IPS-18a (cell line): ENCODE results near the gene CDK10.
"Not testable (repeated sequence)": the region's sequence is repeated elsewhere in the genome, so short reads cannot be mapped to it uniquely, and the experiment has no call there.

Experiments used
- H3K27ac ChIP-seq: one replicate; pipeline ENCODE4 v1.5.1; 2013; ENCODE audit warnings: low read length
- H3K27me3 ChIP-seq: one replicate; pipeline ENCODE4 v1.6.1; 2013; ENCODE audit warnings: mild to moderate bottlenecking, low read length; ENCODE audit not compliant: control insufficient read depth, insufficient read depth
- H3K36me3 ChIP-seq: one replicate; pipeline ENCODE4 v1.6.1; 2013; ENCODE audit warnings: low read depth, low read length; ENCODE audit not compliant: control insufficient read depth
- H3K4me1 ChIP-seq: one replicate; pipeline ENCODE4 v1.6.1; 2013; ENCODE audit warnings: low read depth, low read length; ENCODE audit not compliant: control insufficient read depth
- H3K4me3 ChIP-seq: one replicate; pipeline ENCODE4 v1.5.1; 2013; ENCODE audit warnings: low read length
- H3K9ac ChIP-seq: one replicate; pipeline ENCODE4 v1.6.1; 2013; ENCODE audit warnings: mild to moderate bottlenecking, low read length, moderate library complexity
- H3K9me3 ChIP-seq: one replicate; pipeline ENCODE4 v1.6.1; 2013; ENCODE audit warnings: low read depth, low read length; ENCODE audit not compliant: control insufficient read depth

Gene CDK10

GRCh38 chr16:89653656-89654295, 32.7 kb upstream of the CDK10 start:
- Histone ChIP-seq H3K9ac (no peak overlapping the region), H3K4me3 (no peak overlapping the region)

GRCh38 chr16:89655062-89655643, 31.3 kb upstream of the CDK10 start:
- Histone ChIP-seq H3K27ac (no peak overlapping the region), H3K4me1 (peaks cover 5% of the 10 kb centered on the region), H3K9ac (no peak overlapping the region), H3K9me3 (no peaks in the 10 kb centered on the region), H3K4me3 (no peak overlapping the region), H3K36me3 (peaks cover 7% of the 10 kb centered on the region), H3K27me3 (no peaks in the 10 kb centered on the region)

More at GRCh38 chr16:89653656-89654295, 32.7 kb upstream of the CDK10 start:
- H3K9me3 ChIP-seq: no peaks in the 10 kb centered on the region
- H3K27me3 ChIP-seq: no peaks in the 10 kb centered on the region
- peaks cover 5% of the 10 kb centered on the region for H3K4me1 ChIP-seq
- H3K36me3 ChIP-seq: peaks cover 4% of the 10 kb centered on the region
- H3K27ac ChIP-seq: no peak overlapping the region

- Histone ChIP-seq H3K27me3 (no peaks in the 10 kb centered on the region), H3K27ac (no peak overlapping the region), H3K9me3 (no peaks in the 10 kb centered on the region), H3K4me3 (peak overlapping the region; percentile 87), H3K9ac (peak overlapping the region; percentile 81), H3K4me1 (peaks cover 5% of the 10 kb centered on the region), H3K36me3 (peaks cover 12% of the 10 kb centered on the region)
These were observed 29.9 kb upstream of the CDK10 start for GRCh38 chr16:89656435-89657121.

GRCh38 chr16:89657442-89658220, 28.9 kb upstream of the CDK10 start, which contains the start of the genes CHMP1A and SPATA33:
TSS of gene CHMP1A (minus strand) at chr16:89657708. CDS start at chr16:89657588, 120 bp downstream.
TSS of gene SPATA33 (plus strand) at chr16:89657836. CDS start at chr16:89657912, 76 bp downstream.
- Histone ChIP-seq H3K4me3 (peak within 1 kb of the TSS; percentile 87), H3K9me3 (no peaks in the 10 kb centered on the region), H3K27me3 (no peaks in the 10 kb centered on the region), H3K9ac (peak within 1 kb of the TSS; percentile 81), H3K4me1 (peaks cover 5% of the 10 kb centered on the region), H3K36me3 (peaks cover 13% of the 10 kb centered on the region), H3K27ac (no peak within 1 kb of the TSS)

- H3K27ac ChIP-seq: no peak overlapping the region
- H3K27me3 ChIP-seq: no peaks in the 10 kb centered on the region
- peaks cover 5% of the 10 kb centered on the region for H3K4me1 ChIP-seq
- peak overlapping the region; percentile 81 for H3K9ac ChIP-seq
- H3K9me3 ChIP-seq: no peaks in the 10 kb centered on the region
- H3K4me3 ChIP-seq: peak overlapping the region; percentile 87
- H3K36me3 ChIP-seq: peaks cover 16% of the 10 kb centered on the region
These were observed 28.1 kb upstream of the CDK10 start for GRCh38 chr16:89658221-89658879.

- H3K9ac ChIP-seq: no peak overlapping the region
- H3K9me3 ChIP-seq: no peaks in the 10 kb centered on the region
- peaks cover 5% of the 10 kb centered on the region for H3K4me1 ChIP-seq
- no peaks in the 10 kb centered on the region for H3K27me3 ChIP-seq
- no peak overlapping the region for H3K4me3 ChIP-seq
- no peak overlapping the region for H3K27ac ChIP-seq
- H3K36me3 ChIP-seq: peaks cover 16% of the 10 kb centered on the region
These were observed 26.3 kb upstream of the CDK10 start for GRCh38 chr16:89660146-89660545.

- Histone ChIP-seq H3K4me1 (peaks cover 5% of the 10 kb centered on the region), H3K27me3 (no peaks in the 10 kb centered on the region), H3K4me3 (no peak overlapping the region), H3K27ac (no peak overlapping the region), H3K9me3 (no peaks in the 10 kb centered on the region), H3K36me3 (peaks cover 16% of the 10 kb centered on the region), H3K9ac (no peak overlapping the region)
These were observed 25.3 kb upstream of the CDK10 start for GRCh38 chr16:89661215-89661614.

GRCh38 chr16:89664238-89664637, 22.3 kb upstream of the CDK10 start:
- not testable (repeated sequence) for H3K4me1 ChIP-seq, H3K4me3 ChIP-seq, H3K27me3 ChIP-seq, H3K9ac ChIP-seq, H3K9me3 ChIP-seq, H3K27ac ChIP-seq
- peaks cover 16% of the 10 kb centered on the region for H3K36me3 ChIP-seq

GRCh38 chr16:89667000-89667399, 19.5 kb upstream of the CDK10 start:
- not testable (repeated sequence) for H3K4me1 ChIP-seq, H3K9ac ChIP-seq, H3K4me3 ChIP-seq, H3K9me3 ChIP-seq, H3K27me3 ChIP-seq, H3K27ac ChIP-seq, H3K36me3 ChIP-seq

- Histone ChIP-seq H3K4me1 (no peaks in the 10 kb centered on the region), H3K27ac (no peak overlapping the region), H3K4me3 (no peak overlapping the region), H3K36me3 (peaks cover 3% of the 10 kb centered on the region), H3K9ac (no peak overlapping the region), H3K27me3 (no peaks in the 10 kb centered on the region), H3K9me3 (no peaks in the 10 kb centered on the region)
These were observed 18.9 kb upstream of the CDK10 start for GRCh38 chr16:89667633-89668032.

GRCh38 chr16:89668790-89669158, 17.7 kb upstream of the CDK10 start:
- Histone ChIP-seq H3K27ac (no peak overlapping the region), H3K9me3 (no peaks in the 10 kb centered on the region), H3K27me3 (no peaks in the 10 kb centered on the region), H3K4me3 (no peak overlapping the region), H3K36me3 (no peaks in the 10 kb centered on the region), H3K4me1 (no peaks in the 10 kb centered on the region), H3K9ac (no peak overlapping the region)
